Subcutaneous adipose tissue (tissue), 4 donors: Measurements from ENCODE around the gene SENP6. TPM values are rescaled to one million over a fixed set of nuclear protein-coding genes. Genes with fewer than 3 reads are reported as not detected.

Experiments
- total RNA-seq, 4 donors: library from RNA; depleted of rRNA; stranded (reverse); fragments of >200 nt; gene quantifications; one replicate each; pipeline ENCODE4 v1.1.0, GENCODE V29; 2016
- TF ChIP-seq, protein P1 (sequence below): fragments of 450-650 bp; IDR thresholded peaks from one replicate; pipeline ENCODE4 v1.5.1; 2016; ENCODE audit warnings: low read depth, mild to moderate bottlenecking, control low read depth, antibody characterized with exemption, moderate library complexity

Gene SENP6
- total RNA-seq, 4 donors from 2014 or later = 100 to 177 (median 105) TPM

GRCh38 chr6:75603106-75603420, 1.4 kb downstream of the SENP6 start:
- TF ChIP-seq, protein P1, sequence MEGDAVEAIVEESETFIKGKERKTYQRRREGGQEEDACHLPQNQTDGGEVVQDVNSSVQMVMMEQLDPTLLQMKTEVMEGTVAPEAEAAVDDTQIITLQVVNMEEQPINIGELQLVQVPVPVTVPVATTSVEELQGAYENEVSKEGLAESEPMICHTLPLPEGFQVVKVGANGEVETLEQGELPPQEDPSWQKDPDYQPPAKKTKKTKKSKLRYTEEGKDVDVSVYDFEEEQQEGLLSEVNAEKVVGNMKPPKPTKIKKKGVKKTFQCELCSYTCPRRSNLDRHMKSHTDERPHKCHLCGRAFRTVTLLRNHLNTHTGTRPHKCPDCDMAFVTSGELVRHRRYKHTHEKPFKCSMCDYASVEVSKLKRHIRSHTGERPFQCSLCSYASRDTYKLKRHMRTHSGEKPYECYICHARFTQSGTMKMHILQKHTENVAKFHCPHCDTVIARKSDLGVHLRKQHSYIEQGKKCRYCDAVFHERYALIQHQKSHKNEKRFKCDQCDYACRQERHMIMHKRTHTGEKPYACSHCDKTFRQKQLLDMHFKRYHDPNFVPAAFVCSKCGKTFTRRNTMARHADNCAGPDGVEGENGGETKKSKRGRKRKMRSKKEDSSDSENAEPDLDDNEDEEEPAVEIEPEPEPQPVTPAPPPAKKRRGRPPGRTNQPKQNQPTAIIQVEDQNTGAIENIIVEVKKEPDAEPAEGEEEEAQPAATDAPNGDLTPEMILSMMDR = no peak

GRCh38 chr6:75604294-75604693, 2.6 kb downstream of the SENP6 start:
- TF ChIP-seq, protein P1 = no peak

- TF ChIP-seq, protein P1 = no peak
Measured at GRCh38 chr6:75605635-75606034, 4.0 kb downstream of the SENP6 start.

DNA sequence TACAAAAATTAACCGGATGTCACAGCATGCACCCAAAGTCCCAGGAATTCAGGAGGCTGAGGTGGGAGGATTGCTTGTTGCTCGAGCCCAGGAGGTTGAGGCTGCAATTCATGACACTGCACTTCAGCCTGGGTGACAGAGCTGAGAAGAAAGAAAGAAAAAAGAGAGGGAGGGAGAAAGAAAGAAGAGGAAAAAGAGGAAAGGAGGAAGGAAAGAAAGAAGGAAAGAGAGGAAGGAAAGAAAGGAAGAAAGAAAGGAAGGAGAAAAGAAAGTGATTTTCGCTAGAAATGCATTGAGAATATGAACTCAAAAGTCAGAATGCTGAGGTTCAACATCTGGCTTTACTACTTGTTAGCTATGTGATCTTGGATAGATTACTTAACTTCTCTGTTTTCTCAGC, 6.6 kb downstream of the SENP6 start:
- TF ChIP-seq, protein P1 = no peak

DNA sequence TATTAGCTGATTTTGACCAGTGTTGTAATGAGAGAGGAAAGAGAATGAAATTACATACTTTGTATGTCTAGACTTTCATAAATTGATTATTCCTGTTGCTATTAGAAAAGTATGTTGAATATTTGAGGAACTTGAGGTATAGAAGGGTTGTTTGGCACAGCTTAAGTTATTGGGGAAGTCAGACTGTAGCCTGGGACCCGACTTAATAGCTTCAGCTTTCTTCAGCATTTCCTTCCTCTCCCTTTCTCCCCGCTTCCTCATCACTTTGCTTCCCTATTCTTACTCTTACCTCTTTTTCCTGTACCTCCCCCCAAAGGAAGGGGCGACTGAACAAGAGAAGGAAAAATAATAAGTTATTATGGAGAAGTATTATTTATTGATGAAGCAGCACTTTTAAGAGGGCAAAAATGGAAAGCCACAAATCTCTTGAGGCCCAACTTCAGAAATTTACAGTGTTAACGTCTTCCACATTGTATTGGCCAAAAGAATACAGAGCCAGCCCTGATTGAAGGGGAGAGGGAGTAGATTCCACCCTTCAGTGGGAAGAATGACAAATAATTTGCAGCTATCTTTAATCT, 7.4 kb downstream of the SENP6 start:
- TF ChIP-seq, protein P1 = no peak

DNA sequence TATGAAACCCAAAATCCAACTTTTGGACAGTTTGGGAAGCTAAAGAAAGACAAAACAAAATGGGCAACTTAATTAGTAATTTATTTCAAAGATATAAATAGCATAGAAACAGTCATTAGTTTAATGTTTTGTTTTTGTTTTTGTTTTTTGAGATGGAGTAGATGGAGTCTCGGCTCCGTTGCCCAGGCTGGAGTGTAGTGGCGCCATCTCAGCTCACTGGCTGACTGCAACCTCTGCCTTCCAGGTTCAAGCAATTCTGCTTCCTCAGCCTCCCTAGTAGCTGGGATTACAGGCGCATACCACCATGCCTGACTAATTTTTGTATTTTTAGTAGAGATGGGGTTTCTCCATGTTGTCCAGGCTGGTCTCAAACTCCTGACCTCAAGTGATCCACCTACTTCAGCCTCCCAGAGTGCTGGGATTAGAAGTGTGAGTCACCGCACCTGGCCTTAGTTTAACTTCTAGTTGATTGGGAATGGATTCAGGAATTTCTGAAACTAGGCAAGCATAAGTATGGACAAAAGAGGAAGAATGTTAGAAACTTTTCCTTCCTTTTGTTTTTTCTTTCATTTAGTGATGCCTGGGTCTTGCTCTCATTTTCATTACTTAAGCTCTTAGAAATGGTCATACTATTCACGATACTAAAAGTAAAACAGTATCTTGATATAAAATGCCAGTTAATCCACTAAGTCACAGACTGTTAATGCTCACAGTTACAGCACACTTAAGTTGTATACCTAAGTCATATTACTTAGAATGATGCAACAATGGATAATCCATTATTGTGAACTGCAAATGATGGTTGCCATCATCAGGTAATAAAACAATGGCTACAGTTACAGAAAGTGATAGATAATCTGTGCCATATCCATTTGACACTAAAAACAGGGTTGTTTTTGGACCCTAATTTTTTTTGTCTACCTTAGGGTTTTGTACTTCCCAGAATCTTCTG, 8.2 kb downstream of the SENP6 start:
- TF ChIP-seq, protein P1 = no peak

DNA sequence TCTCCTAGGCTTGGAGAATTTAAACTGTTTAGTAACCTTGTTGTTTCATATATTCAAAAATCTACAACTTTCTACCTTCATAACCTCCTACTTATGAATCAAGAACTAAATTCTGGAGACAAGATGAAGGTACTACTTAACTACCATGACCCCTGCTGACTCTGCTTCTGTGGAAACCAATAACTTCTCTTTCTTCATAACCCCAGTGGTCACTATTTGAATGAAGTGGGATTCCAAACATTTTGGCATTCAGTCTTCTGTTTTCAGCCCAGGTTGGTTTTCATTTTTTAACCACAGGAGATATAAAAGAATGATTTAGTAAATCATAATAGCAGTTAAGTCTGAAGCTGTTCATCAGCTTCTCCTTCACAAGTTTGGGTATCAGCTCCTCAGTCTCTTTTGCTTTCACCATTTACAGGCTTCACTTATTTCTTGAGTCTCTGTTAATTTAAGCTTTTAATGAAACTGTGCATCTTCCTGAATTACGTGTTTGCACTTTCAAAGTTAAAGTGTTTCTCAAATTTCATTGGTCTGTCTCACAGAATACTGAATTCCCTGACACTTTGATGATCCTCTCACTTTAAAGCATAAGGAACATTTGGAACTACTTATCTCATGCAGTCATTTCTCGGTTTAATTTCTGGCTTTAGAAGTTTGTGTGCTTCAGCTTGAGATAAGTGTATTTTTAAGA, 9.5 kb downstream of the SENP6 start:
- TF ChIP-seq, protein P1 = no peak
